NCI-H526 treated with DMSO at 0.1 percent for 48 hours (cell line): ENCODE results near the gene EYA4.

Experiments
- DNase-seq: peaks from one replicate; lab custom pipeline; 2025; lab: John Stamatoyannopoulos, UW

Gene EYA4

GRCh38 chr6:133242637-133243585, 1.8 kb downstream of the EYA4 start:
- DNase-seq, result no peak

GRCh38 chr6:133243723-133244305, 2.7 kb downstream of the EYA4 start:
- DNase-seq, result no peak

- DNase-seq, result no peak
Observed at GRCh38 chr6:133244519-133244918, 3.4 kb downstream of the EYA4 start.

DNA sequence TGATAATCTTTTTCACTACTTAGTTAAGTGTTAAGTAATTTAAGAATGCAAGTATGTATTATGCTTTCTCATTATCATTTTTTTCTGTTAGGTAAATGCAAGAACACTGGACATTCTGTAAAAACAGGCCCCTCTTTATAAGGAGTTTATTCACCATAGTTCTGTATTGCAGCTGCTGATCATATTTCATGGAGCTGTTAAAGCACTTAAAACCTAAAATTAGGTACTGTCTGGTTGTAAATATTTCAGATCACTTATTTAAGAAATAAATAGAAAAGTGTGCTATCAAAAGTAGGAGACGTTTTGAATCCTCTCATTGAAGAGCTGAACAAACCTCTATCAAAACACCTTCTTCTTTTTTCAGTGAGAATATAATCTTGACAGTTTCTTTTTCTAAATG, 3.9 kb downstream of the EYA4 start:
- DNase-seq, result no peak

DNA sequence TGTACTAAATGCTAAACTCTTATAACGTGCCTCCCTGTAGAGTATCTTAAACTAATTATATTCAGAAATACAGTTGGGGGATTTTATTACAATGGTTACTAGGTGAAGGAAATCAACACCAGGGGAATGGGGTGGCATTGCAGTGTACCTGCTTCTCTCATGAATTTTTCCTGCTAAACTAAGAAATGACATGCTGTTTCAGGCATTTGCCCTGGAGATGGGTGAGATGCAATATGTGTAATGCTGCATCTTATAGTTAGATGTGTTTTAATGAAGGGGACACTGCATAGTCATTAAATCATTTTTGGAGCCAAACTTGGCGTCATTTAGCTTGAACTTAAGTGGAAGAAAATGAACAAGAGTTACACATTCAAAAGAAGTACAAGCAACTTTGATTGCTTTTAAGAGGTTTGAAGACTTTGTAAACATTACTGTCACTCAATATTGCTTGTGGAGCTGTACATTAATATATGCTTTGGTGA, 4.3 kb downstream of the EYA4 start:
- DNase-seq, result no peak

DNA sequence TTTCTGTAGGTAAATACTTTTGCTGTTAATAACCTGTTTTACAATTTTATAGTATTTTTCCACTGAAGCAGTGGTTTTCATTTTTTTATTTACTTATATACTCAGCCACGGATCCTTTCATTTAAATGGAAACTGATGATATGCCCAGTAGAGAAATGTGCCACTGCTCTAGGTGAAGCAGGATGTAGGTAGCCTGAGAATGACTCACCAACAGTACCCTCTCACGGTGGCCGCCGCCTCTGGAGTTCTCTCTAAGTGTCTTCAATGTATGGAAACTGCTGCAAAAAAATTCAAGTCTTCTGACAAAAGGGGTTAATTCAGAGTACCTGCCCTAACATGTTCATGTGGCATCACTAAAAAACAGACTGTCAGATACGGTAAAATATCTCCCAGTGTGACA, 6.4 kb downstream of the EYA4 start:
- DNase-seq, result no peak

- no peak for DNase-seq
Observed at GRCh38 chr6:133248241-133249001, 7.3 kb downstream of the EYA4 start.

DNA sequence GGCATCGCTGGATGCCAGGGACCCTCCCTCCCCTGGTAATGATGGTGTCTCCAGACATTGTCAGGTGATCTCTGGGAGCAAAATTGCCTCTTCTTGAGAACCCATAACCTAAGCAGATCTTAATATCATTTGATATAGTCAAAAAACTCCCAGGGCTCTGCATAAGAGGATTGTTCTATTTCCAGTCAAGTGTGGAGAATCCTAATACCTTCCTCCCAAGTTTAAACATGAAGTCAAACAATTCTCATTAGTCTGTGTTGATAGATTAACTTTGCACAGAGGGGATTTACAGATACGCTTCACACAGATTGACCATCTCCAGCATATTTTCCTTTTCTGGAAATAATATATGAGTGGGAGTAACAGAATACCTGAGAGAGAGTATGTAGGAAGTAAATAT, 10.5 kb downstream of the EYA4 start:
- no peak for DNase-seq

GRCh38 chr6:133254552-133255228, 13.5 kb downstream of the EYA4 start:
- no peak for DNase-seq

- no peak for DNase-seq
Observed at GRCh38 chr6:133257545-133258105, 16.5 kb downstream of the EYA4 start.

DNA sequence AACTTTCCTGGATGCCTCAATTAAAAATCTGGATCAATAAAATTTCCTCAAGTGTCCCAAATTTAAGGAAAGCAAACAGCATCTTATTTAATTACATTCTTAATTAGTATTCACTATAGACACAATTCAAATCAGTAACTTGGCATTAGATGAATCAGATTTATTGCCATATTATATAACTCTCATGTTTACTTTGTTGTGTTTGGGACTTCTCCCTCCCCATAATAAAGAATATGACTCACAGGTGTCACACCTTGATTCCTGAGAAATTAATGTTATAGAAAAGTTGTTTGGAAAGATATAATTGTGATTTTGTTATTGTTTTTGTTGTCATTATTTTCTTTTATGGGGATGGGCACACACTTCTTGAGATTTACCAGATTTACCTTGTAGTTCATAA, 18.4 kb downstream of the EYA4 start:
- DNase-seq, result no peak

DNA sequence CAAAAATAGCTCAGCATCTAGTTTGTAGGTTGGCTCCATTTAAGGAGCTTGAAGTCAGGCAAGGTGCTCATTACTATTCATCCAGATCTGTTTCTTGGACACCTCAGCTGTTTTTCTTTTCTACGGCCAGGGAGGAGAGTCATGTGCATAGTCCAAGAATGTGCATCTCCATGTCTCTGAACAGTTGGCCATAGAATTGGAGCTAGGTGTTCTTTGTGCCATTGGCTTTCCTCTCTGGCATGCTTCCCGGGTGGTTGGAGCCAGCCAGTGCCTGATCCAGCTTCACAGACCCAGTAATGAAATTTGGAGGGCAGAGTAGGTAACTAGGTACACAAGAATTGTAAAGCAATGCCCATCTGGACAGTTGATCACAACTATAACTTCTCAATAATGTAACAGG, 21.6 kb downstream of the EYA4 start:
- DNase-seq, result no peak

GRCh38 chr6:133265066-133265465, 23.9 kb downstream of the EYA4 start:
- DNase-seq, result no peak

- no peak for DNase-seq
Observed at GRCh38 chr6:133266186-133266585, 25.0 kb downstream of the EYA4 start.

GRCh38 chr6:133268621-133269020, 27.5 kb downstream of the EYA4 start:
- DNase-seq, result no peak

DNA sequence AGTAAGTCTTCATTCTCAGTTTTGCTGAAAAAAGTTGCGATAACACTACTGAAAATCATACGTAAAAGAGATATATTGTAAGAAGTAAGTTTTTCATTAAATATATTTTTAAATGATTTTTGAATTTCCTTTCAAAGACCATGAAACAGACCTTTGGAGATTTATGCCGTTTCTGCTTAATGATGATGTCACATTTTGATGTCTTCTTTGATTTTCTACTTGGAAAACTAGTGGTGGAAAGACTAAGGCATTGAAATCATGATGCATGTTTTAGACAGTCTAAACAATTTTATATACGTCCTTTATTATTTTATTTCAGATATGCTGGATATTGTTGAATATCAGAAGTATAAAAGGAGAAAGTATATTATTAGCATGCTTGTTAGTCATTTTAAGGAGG, 33.7 kb downstream of the EYA4 start:
- DNase-seq, result no peak

DNA sequence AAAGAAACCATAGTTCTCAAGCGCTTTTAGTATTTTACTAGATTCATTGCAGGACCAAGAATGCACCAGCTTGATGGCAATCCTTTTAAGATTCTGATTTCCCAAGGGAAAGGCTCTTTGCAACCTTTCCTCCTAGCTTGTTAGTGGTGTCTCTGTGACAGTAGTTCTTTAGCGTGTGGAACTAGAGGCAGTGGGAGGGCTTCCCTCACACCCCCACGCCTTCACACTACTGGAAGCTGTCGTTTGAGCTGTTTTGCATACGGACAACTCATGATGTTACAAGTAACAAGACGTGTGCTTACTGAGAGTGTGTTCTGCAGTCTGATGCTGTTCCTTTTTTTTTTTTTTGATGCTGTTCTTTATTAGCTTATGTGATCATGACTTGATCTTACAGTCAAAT, 34.1 kb downstream of the EYA4 start:
- peak; percentile 41 for DNase-seq

DNA sequence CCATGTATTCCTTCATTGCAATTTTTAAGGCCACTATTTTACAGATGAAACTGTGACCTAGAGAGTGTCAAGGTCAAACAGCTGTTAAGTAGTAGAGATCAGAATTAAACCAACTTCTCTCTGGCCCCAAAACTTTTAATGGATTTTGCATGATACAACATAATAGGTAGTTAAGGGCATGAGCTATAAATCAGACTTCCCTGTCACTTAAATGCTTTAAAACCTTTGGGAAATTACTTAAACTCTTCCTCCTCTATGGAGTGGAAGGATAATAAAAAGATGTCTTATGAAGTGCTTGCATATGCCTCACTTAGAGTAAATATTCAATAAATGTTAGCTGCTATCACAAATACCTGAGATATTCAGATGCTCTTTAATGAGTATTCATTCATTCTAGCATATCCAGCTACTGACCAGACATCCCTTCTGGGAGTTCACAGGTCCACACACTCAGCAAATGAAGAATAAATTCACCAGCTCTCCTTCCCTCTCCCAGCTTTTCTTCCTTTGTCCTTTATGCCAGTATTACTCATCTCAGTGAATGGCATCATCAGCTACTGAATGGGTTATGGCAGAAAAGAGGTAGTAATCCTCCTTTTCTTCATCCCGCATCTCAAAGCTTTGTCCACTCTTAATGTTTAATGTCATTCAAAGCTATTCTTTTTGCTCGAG, 36.2 kb downstream of the EYA4 start:
- DNase-seq, result no peak

GRCh38 chr6:133277900-133278545, 36.9 kb downstream of the EYA4 start:
- no peak for DNase-seq

- no peak for DNase-seq
Observed at GRCh38 chr6:133286765-133287164, 45.6 kb downstream of the EYA4 start.

GRCh38 chr6:133288662-133289061, 47.5 kb downstream of the EYA4 start:
- DNase-seq, result no peak
